A549 (cell line): Measurements from ENCODE around the gene VAMP7. TPM values are rescaled to one million over a fixed set of nuclear protein-coding genes. Genes with fewer than 3 reads are reported as not detected.

Source experiments
- ATAC-seq, 2 experiments: fragments of 200-7000 bp in 1 of 2; fragments of >200 bp in 1 of 2; cut with Nextera tagmentation in 1 of 2; cut with Tn5 transposase in 1 of 2; 3 replicates each; pipeline versions ENCODE4 v1.8.0 to v1.9.1; 2018 to 2020; ENCODE audit warnings: mild to moderate bottlenecking in 1 of 2, moderate library complexity in 1 of 2
- CTCF ChIA-PET: fragments of 300-600 bp; sonication (Branson Sonifier 250); formaldehyde crosslinking; extraction: SDS; loops from one replicate; lab custom pipeline; 2021; ENCODE audit warnings: antibody characterized with exemption, inconsistent platforms; lab: Yijun Ruan, JAX
- POLR2A ChIA-PET: fragments of 350-600 bp; formaldehyde crosslinking; extraction: SDS; loops from one replicate; lab custom pipeline; 2021; ENCODE audit warnings: antibody characterized with exemption, inconsistent platforms; lab: Yijun Ruan, JAX
- DNase-seq, 2 experiments: peaks; one replicate each; pipeline versions ENCODE4 v3.0.0 to v3.0.0-alpha.2; 2011 to 2016; ENCODE audit warnings: low read depth in 1 of 2, low spot score in 1 of 2
- FAIRE-seq: peaks from 2 replicates; lab custom pipeline; 2011; peaks lifted over from hg19 to GRCh38; lab: Jason Lieb, UNC
- H3K27ac ChIP-seq, 2 experiments: fragments of >200 bp; sonication (Bioruptor Twin); formaldehyde crosslinking; 3 replicates each; pipeline ENCODE4 v1.5.1; 2016 to 2017
- H3K4me1 ChIP-seq: fragments of >200 bp; sonication (Bioruptor Twin); formaldehyde crosslinking; 3 replicates; pipeline ENCODE4 v1.6.1; 2016
- H3K4me2 ChIP-seq: fragments of >200 bp; sonication (Bioruptor Twin); formaldehyde crosslinking; 3 replicates; pipeline ENCODE4 v1.6.1; 2016
- H3K4me3 ChIP-seq: fragments of >200 bp; sonication (Bioruptor Twin); formaldehyde crosslinking; 3 replicates; pipeline ENCODE4 v1.5.1; 2016
- H3K9me3 ChIP-seq: fragments of >200 bp; sonication (Bioruptor Twin); formaldehyde crosslinking; 3 replicates; pipeline ENCODE4 v1.6.1; 2016
- CBX2 ChIP-seq: fragments of 200-600 bp; sonication (generic); IDR thresholded peaks from 2 replicates; pipeline ENCODE4 v1.6.1; 2016; ENCODE audit warnings: low read depth, mild to moderate bottlenecking, borderline replicate concordance
- CBX8 ChIP-seq: fragments of 200-600 bp; sonication (generic); IDR thresholded peaks from 2 replicates; pipeline ENCODE4 v1.6.1; 2016
- CHD2 ChIP-seq: fragments of 150-350 bp; IDR thresholded peaks from 2 replicates; pipeline ENCODE4 v1.6.1; 2014; ENCODE audit warnings: low read length; ENCODE audit not compliant: partially characterized antibody
- EHF ChIP-seq: fragments of 250-450 bp; sonication (Bioruptor Pico); IDR thresholded peaks from 2 replicates; pipeline ENCODE4 v1.5.0; 2020; ENCODE audit warnings: mild to moderate bottlenecking
- EHMT2 ChIP-seq: fragments of 200-600 bp; sonication (generic); IDR thresholded peaks from 2 replicates; pipeline ENCODE4 v1.6.1; 2016; ENCODE audit warnings: antibody characterized with exemption, low read depth, mild to moderate bottlenecking, moderate library complexity
- ESRRA ChIP-seq: fragments of 150-350 bp; IDR thresholded peaks from 2 replicates; pipeline ENCODE4 v1.6.1; 2014; ENCODE audit warnings: mild to moderate bottlenecking, low read length, borderline replicate concordance
- FOXS1 ChIP-seq: fragments of 250-450 bp; sonication (Bioruptor Pico); IDR thresholded peaks from 2 replicates; pipeline ENCODE4 v1.5.0; 2020; ENCODE audit warnings: mild to moderate bottlenecking, moderate library complexity
- GATA3 ChIP-seq: IDR thresholded peaks from 2 replicates; pipeline ENCODE4 v1.6.1; 2012; ENCODE audit warnings: borderline replicate concordance
- JUNB ChIP-seq: fragments of >200 bp; sonication (Bioruptor Twin); formaldehyde crosslinking; IDR thresholded peaks from 2 replicates; pipeline ENCODE4 v1.6.1; 2016
- KDM1A ChIP-seq: fragments of 200-600 bp; sonication (generic); IDR thresholded peaks from 2 replicates; pipeline ENCODE4 v1.6.1; 2016; ENCODE audit warnings: low read depth, mild to moderate bottlenecking
- KDM5A ChIP-seq: fragments of 200-600 bp; sonication (generic); IDR thresholded peaks from 2 replicates; pipeline ENCODE4 v1.6.1; 2016; ENCODE audit warnings: antibody characterized with exemption, mild to moderate bottlenecking
- MAFK ChIP-seq: fragments of 450-650 bp; IDR thresholded peaks from 2 replicates; pipeline ENCODE4 v1.6.1; 2014; ENCODE audit not compliant: partially characterized antibody
- NFE2L2 ChIP-seq: fragments of 150-350 bp; conservative IDR thresholded peaks from 2 replicates; pipeline ENCODE4 v1.6.1; 2014; ENCODE audit warnings: low read length
- NR3C1 ChIP-seq: fragments of >200 bp; sonication (Bioruptor Twin); formaldehyde crosslinking; IDR thresholded peaks from 3 replicates; pipeline ENCODE4 v1.6.1; 2017
- POLR2AphosphoS2 ChIP-seq: conservative IDR thresholded peaks from 2 replicates; pipeline ENCODE4 v1.6.1; 2012; ENCODE audit warnings: low read length, improper control_type of control experiment, inconsistent platforms
- RCOR1 ChIP-seq: fragments of 150-350 bp; IDR thresholded peaks from 2 replicates; pipeline ENCODE4 v1.6.1; 2014; ENCODE audit warnings: antibody characterized with exemption, low read length, low read depth
- SMC3 ChIP-seq: fragments of >200 bp; sonication (Bioruptor Twin); formaldehyde crosslinking; IDR thresholded peaks from 3 replicates; pipeline ENCODE4 v1.6.1; 2018; ENCODE audit warnings: inconsistent platforms
- TP53 ChIP-seq: fragments of 250-450 bp; sonication (Bioruptor Pico); IDR thresholded peaks from 2 replicates; pipeline ENCODE4 v1.5.0; 2021; ENCODE audit warnings: mild to moderate bottlenecking, moderate library complexity
- ZFP36 ChIP-seq: fragments of 450-650 bp; IDR thresholded peaks from 2 replicates; pipeline ENCODE4 v1.6.1; 2014; ENCODE audit warnings: borderline replicate concordance; ENCODE audit not compliant: partially characterized antibody
- WGBS: methylation state at CpG from one replicate; pipeline ENCODE4 v1.1.6; 2017; ENCODE audit errors: missing lambda C conversion rate; 5-methylcytosine and 5-hydroxymethylcytosine counted together
- polyA plus RNA-seq, 4 experiments: library from polyadenylated mRNA; depleted of rRNA in 3 of 4; stranded (reverse); fragments of >200 nt; fragmentation: RNase III in 1 of 4; extraction: RNeasy Plus Mini Kit Qiagen cat#74134 plus additional on column Dnase treatment in 1 of 4; gene quantifications; 2 replicates in 3 of 4; 3 replicates in 1 of 4; pipeline ENCODE4 v1.2.3, GENCODE V29; 2011 to 2017
- TF ChIP-seq, protein P1 (sequence below): fragments of 250-450 bp; sonication (Bioruptor Pico); IDR thresholded peaks from 2 replicates; pipeline ENCODE4 v1.5.0; 2020; ENCODE audit warnings: low read depth, mild to moderate bottlenecking, moderate library complexity
- TF ChIP-seq, protein P2 (sequence below): fragments of 250-450 bp; sonication (Bioruptor Pico); IDR thresholded peaks from 2 replicates; pipeline ENCODE4 v1.5.0; 2021; ENCODE audit warnings: mild to moderate bottlenecking, moderate library complexity, borderline replicate concordance

Gene VAMP7
- polyA plus RNA-seq, 2 of the 4 experiments (the other 2 are of a cell fraction): 35.4 to 53.7 TPM

DNA sequence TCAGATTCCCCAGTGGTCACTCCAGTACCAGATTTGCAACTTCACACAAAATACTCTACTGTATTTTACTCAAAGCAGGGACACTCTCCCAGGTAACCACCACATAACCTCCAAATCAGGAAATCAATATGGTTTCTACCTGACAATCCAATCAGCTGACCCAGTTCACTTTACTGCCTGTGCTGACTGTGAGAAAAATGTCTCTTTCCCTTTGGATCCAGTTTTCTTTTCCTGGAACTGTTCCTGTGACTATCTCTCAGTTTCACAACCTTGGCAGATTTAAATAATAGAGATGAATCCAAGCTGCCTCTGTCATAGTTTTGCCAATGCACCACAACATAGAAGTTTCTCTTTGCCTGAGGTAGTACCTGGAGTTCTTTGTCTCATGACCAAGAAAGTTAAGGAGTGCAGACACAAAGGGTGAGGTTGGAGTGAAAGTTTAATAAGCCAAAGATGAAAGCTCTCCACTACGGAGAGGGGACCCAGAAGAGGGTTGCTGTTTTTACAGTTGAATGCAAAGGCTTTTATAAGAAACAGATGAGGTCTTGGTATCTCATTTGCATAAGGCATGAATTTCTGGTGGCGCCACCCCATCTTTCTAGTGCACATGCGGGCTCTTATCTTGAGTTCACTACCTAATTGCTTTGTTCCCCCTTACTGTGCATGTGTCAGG lies 86.6 kb downstream of the VAMP7 start:
- Histone ChIP-seq H3K4me1 (no peaks in the 10 kb centered on the region), H3K4me2 (no peak overlapping the region), H3K4me3 (no peak overlapping the region), H3K9me3 (peaks cover 17% of the 10 kb centered on the region), H3K27ac (no peak overlapping the region)
- DNase-seq: no peak
- ATAC-seq: no peak
- CTCF ChIA-PET: no interaction called here
- WGBS: 27% methylated on average over 3 of the region's 3 CpGs
- POLR2A ChIA-PET: no interaction called here
- TF ChIP-seq POLR2AphosphoS2: no peak
- no peak for FAIRE-seq

DNA sequence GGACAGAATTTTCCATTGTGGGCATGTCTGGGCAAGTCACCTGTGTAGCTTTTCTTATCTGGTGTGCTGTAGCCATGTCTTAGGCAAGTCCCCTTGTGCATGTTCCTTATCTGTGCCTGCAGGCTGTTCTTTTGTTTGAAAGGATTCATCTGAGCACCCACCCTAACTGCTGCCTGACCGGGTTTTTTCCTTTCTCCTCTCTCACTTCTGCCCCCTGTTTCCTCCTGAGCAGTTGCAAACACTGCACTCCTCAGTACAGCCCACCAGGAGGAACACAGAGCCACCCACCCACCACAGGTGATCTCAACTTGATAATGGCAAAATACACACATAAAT lies 87.1 kb downstream of the VAMP7 start:
- TF ChIP-seq KDM1A (no peak), ZFP36 (peak; percentile 79)
- WGBS: 0% methylated on average over 1 of the region's 1 CpG
- ATAC-seq (no peak), FAIRE-seq (no peak), DNase-seq (no peak)
- peaks cover 17% of the 10 kb centered on the region for H3K9me3 ChIP-seq
- H3K4me3 ChIP-seq: no peak overlapping the region
- no peaks in the 10 kb centered on the region for H3K4me1 ChIP-seq
- ChIA-PET POLR2A (no interaction called here), CTCF (no interaction called here)
- H3K27ac ChIP-seq: no peak overlapping the region
- no peak overlapping the region for H3K4me2 ChIP-seq

DNA sequence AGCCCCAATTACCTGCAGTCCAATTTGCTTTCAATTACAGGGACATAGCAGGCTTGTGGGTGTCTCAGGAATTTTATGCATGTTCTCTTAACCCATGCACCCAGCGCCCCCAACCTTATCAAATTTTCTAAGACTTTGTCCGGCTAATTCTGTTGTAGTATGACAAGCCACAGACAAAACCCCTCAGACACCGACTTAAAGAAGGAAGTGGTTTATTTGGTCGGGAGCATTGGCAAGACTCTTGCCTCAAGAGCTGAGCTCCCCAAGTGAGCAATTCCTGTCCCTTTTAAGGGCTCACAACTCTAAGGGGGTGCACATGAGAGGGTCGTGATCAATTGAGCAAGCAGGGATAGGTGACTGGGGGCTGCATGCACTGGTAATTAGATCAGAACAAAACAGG lies 87.6 kb downstream of the VAMP7 start:
- H3K9me3 ChIP-seq: peaks cover 17% of the 10 kb centered on the region
- no peaks in the 10 kb centered on the region for H3K4me1 ChIP-seq
- H3K4me3 ChIP-seq: no peak overlapping the region
- 6% methylated on average over 5 of the region's 5 CpGs for WGBS
- H3K27ac ChIP-seq: no peak overlapping the region
- ATAC-seq: no peak
- ChIA-PET CTCF (no interaction called here), POLR2A (no interaction called here)
- no peak overlapping the region for H3K4me2 ChIP-seq
- FAIRE-seq: no peak
- TF ChIP-seq RCOR1: no peak
- no peak for TF ChIP-seq SMC3
- TF ChIP-seq FOXS1 (CRISPR knock-in tag): no peak
- TF ChIP-seq MAFK: no peak
- no peak for TF ChIP-seq CHD2
- no peak for TF ChIP-seq TP53 (CRISPR knock-in tag)
- no peak for TF ChIP-seq ESRRA
- no peak for TF ChIP-seq CBX2
- TF ChIP-seq EHMT2: no peak
- no peak for TF ChIP-seq NFE2L2
- no peak for TF ChIP-seq CBX8
- no peak for TF ChIP-seq KDM5A
- TF ChIP-seq JUNB: no peak
- no peak for TF ChIP-seq GATA3
- TF ChIP-seq, protein P1, sequence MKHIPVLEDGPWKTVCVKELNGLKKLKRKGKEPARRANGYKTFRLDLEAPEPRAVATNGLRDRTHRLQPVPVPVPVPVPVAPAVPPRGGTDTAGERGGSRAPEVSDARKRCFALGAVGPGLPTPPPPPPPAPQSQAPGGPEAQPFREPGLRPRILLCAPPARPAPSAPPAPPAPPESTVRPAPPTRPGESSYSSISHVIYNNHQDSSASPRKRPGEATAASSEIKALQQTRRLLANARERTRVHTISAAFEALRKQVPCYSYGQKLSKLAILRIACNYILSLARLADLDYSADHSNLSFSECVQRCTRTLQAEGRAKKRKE: no peak
- no peak for TF ChIP-seq KDM1A
- no peak for TF ChIP-seq EHF (CRISPR knock-in tag)
- no peak for TF ChIP-seq NR3C1
- TF ChIP-seq, protein P2, sequence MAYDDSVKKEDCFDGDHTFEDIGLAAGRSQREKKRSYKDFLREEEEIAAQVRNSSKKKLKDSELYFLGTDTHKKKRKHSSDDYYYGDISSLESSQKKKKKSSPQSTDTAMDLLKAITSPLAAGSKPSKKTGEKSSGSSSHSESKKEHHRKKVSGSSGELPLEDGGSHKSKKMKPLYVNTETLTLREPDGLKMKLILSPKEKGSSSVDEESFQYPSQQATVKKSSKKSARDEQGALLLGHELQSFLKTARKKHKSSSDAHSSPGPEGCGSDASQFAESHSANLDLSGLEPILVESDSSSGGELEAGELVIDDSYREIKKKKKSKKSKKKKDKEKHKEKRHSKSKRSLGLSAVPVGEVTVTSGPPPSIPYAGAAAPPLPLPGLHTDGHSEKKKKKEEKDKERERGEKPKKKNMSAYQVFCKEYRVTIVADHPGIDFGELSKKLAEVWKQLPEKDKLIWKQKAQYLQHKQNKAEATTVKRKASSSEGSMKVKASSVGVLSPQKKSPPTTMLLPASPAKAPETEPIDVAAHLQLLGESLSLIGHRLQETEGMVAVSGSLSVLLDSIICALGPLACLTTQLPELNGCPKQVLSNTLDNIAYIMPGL (CRISPR knock-in tag): no peak
- no peak for DNase-seq
